Spleen (tissue), 11 donors: ENCODE measurements around the gene LIN37. TPM values are rescaled to one million over a fixed set of nuclear protein-coding genes. Genes with fewer than 3 reads are reported as not detected.

Experiments
- DNase-seq: peaks from one replicate; pipeline ENCODE4 v3.0.0-alpha.2; 2020
- H3K27ac ChIP-seq, 8 donors: fragments of 200-600 bp; sonication (generic) in 7 of 8; 1 replicate in 4 of 8; 2 replicates in 4 of 8; pipeline versions ENCODE4 v1.5.0 to v1.8.0; 2016 to 2021; ENCODE audit warnings: inconsistent platforms in 4 of 8, mild to moderate bottlenecking in 4 of 8, moderate library complexity in 1 of 8
- H3K27me3 ChIP-seq, 7 donors: fragments of 200-600 bp; sonication (generic) in 6 of 7; replicated peaks in 1 of 7; 1 replicate in 4 of 7; 2 replicates in 3 of 7; pipeline versions ENCODE4 v1.5.0 to v1.8.0; 2016 to 2021; ENCODE audit warnings: inconsistent platforms in 3 of 7, mild to moderate bottlenecking in 1 of 7
- H3K36me3 ChIP-seq, 6 donors: fragments of 200-600 bp; sonication (generic) in 5 of 6; 1 replicate in 4 of 6; 2 replicates in 2 of 6; pipeline versions ENCODE4 v1.5.0 to v1.8.0; 2016 to 2021; ENCODE audit warnings: inconsistent platforms in 2 of 6
- H3K4me1 ChIP-seq, 6 donors: fragments of 200-600 bp; sonication (generic) in 5 of 6; 1 replicate in 3 of 6; 2 replicates in 3 of 6; pipeline versions ENCODE4 v1.5.0 to v1.8.0; 2016 to 2021; ENCODE audit warnings: inconsistent platforms in 3 of 6
- H3K4me3 ChIP-seq, 8 donors: fragments of 200-600 bp; sonication (generic) in 7 of 8; 1 replicate in 4 of 8; 2 replicates in 4 of 8; pipeline versions ENCODE4 v1.5.0 to v1.8.0; 2016 to 2021; ENCODE audit warnings: inconsistent platforms in 4 of 8, mild to moderate bottlenecking in 4 of 8, moderate library complexity in 2 of 8
- H3K9me3 ChIP-seq, 8 donors: fragments of 200-600 bp; sonication (generic) in 7 of 8; 1 replicate in 4 of 8; 2 replicates in 4 of 8; pipeline versions ENCODE4 v1.5.0 to v1.8.0; 2016 to 2021; ENCODE audit warnings: inconsistent platforms in 4 of 8
- CTCF ChIP-seq, 11 experiments: fragments of 200-600 bp in 7 of 11; fragments of 450-650 bp in 4 of 11; sonication (generic) in 4 of 11; IDR thresholded peaks in 8 of 11; conservative IDR thresholded peaks in 3 of 11; 1 replicate in 7 of 11; 2 replicates in 4 of 11; pipeline versions ENCODE4 v1.4.0 to v1.8.0; 2016 to 2021; ENCODE audit warnings: antibody characterized with exemption in 11 of 11, inconsistent platforms in 4 of 11, mild to moderate bottlenecking in 1 of 11
- POLR2A ChIP-seq, 3 donors: fragments of 450-650 bp; IDR thresholded peaks; one replicate each; pipeline ENCODE4 v1.5.1; 2017; ENCODE audit warnings: antibody characterized with exemption in 3 of 3, mild to moderate bottlenecking in 1 of 3
- POLR2AphosphoS5 ChIP-seq, 3 donors: sonication (generic); formaldehyde crosslinking; IDR thresholded peaks; one replicate each; pipeline ENCODE4 v1.5.1; 2017; ENCODE audit warnings: antibody characterized with exemption in 3 of 3
- WGBS, 5 donors: extraction: QIAGEN DNeasy Blood & Tissue Kit in 3 of 5; methylation state at CpG; one replicate each; pipeline versions ENCODE4 v1.1.5 to v1.1.7; 2013 to 2018; 5-methylcytosine and 5-hydroxymethylcytosine counted together
- intact Hi-C: fragments of 100-400 bp; cut with DNase I; formaldehyde crosslinking; loops from one replicate; pipeline ENCODE4 v1.15.0; 2023; ENCODE audit warnings: low total_unique reads
- polyA plus RNA-seq, 3 donors: library from polyadenylated mRNA; stranded (reverse); fragments of 200-250 nt; gene quantifications; one replicate each; pipeline ENCODE4 v1.2.1, GENCODE V29; 2013
- total RNA-seq, 7 donors: library from RNA; depleted of rRNA in 3 of 7; stranded (reverse); fragments of >200 nt in 3 of 7; fragmentation: NEBNext Ultra II Directional in 4 of 7; extraction: Animal tissue kit (Norgen Biotek cat#: 25700) in 4 of 7; gene quantifications; one replicate each; pipeline versions ENCODE4 v1.1.0 to v1.2.1, GENCODE V29; 2016 to 2021
- donor health status: healthy with polysubstance abuse.
- donor health status: DM: no; HTN: no; CAD: no; lungs with moderate emphysema.
- donor health status: DM: no; HTN: no; CAD: no.
- donor health status: Bipolar disorder and iron deficiency.
- donor health status: healthy.
- donor health status: DM: no; HTN: no; CAD: no.
- donor health status: DM: yes; HTN: yes; CAD: no.

LIN37 gene
- total and polyA plus RNA-seq, 10 donors: 7.0 to 28.5 (median 14.2) TPM

DNA sequence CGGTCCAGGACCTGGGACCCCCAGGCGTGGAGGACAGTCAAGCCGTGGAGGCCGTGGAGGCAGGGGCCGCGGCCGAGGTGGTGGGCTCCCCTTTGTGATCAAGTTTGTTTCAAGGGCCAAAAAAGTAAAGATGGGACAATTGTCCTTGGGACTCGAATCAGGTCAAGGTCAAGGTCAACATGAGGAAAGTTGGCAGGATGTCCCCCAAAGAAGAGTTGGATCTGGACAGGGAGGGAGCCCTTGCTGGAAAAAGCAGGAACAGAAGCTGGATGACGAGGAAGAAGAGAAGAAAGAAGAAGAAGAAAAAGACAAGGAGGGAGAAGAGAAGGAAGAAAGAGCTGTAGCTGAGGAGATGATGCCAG is 28.2 kb upstream of the LIN37 start:
- H3K27ac ChIP-seq: peak overlapping the region in 1 of 8 donors; percentile 97
- no peak for DNase-seq
- H3K9me3 ChIP-seq: no peaks in the 10 kb centered on the region
- peak overlapping the region in 1 of 8 donors; percentile 87 for H3K4me3 ChIP-seq
- no peaks in the 10 kb centered on the region for H3K27me3 ChIP-seq
- H3K4me1 ChIP-seq: peaks cover 26 to 70% (median 36%) of the 10 kb centered on the region in 6 donors
- no peak for TF ChIP-seq CTCF (IDR thresholded peaks at IDR 0.05 in 8 of 11, conservative IDR thresholded peaks at IDR 0.05 in 3 of 11)
- no peak for TF ChIP-seq POLR2AphosphoS5 (IDR thresholded peaks at IDR 0.05)
- TF ChIP-seq POLR2A (IDR thresholded peaks at IDR 0.05): no peak
- intact Hi-C loops: no loop called here
- 86 to 92% (median 88%) methylated on average over 9 of the region's 9 CpGs for WGBS, 5 donors
- H3K36me3 ChIP-seq: peaks cover 0 to 58% (median 52%) of the 10 kb centered on the region in 6 donors

- no peak for DNase-seq
- H3K9me3 ChIP-seq: no peaks in the 10 kb centered on the region
- WGBS, 5 donors: 78 to 91% (median 86%) methylated on average over 15 to 17 of the region's 17 CpGs
- peaks cover 21 to 65% (median 31%) of the 10 kb centered on the region in 6 donors for H3K4me1 ChIP-seq
- intact Hi-C loops: no loop called here
- H3K27me3 ChIP-seq: no peaks in the 10 kb centered on the region
- peak in 1 of 3 donors; percentile 29 for TF ChIP-seq POLR2AphosphoS5 (IDR thresholded peaks at IDR 0.05)
- no peak for TF ChIP-seq CTCF (IDR thresholded peaks at IDR 0.05 in 8 of 11, conservative IDR thresholded peaks at IDR 0.05 in 3 of 11)
- TF ChIP-seq POLR2A (IDR thresholded peaks at IDR 0.05): no peak
- no peak overlapping the region for H3K4me3 ChIP-seq
- H3K36me3 ChIP-seq: peaks cover 0 to 63% (median 57%) of the 10 kb centered on the region in 6 donors
- no peak overlapping the region for H3K27ac ChIP-seq
These were observed 27.7 kb upstream of the LIN37 start for GRCh38 chr19:35720648-35721047.

DNA sequence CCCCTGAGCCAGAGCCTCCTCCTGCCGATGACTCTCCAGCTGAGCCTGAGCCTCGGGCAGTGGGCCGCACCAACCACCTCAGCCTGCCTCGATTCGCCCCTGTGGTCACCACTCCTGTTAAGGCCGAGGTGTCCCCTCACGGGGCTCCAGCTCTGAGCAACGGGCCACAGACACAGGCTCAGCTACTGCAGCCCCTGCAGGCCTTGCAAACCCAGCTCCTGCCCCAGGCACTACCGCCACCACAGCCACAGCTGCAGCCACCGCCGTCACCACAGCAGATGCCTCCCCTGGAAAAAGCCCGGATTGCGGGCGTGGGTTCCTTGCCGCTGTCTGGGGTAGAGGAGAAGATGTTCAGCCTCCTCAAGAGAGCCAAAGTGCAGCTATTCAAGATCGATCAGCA is 27.0 kb upstream of the LIN37 start:
- no peaks in the 10 kb centered on the region for H3K9me3 ChIP-seq
- 93 to 97% (median 95%) methylated on average over 14 to 16 of the region's 16 CpGs for WGBS, 5 donors
- intact Hi-C loops: no loop called here
- H3K4me1 ChIP-seq: peaks cover 14 to 58% (median 24%) of the 10 kb centered on the region in 6 donors
- no peak for TF ChIP-seq POLR2A (IDR thresholded peaks at IDR 0.05)
- peak in 1 of 3 donors; percentile 56 for TF ChIP-seq POLR2AphosphoS5 (IDR thresholded peaks at IDR 0.05)
- TF ChIP-seq CTCF (IDR thresholded peaks at IDR 0.05 in 8 of 11, conservative IDR thresholded peaks at IDR 0.05 in 3 of 11): no peak
- peaks cover 0 to 71% (median 64%) of the 10 kb centered on the region in 6 donors for H3K36me3 ChIP-seq
- H3K4me3 ChIP-seq: no peak overlapping the region
- no peaks in the 10 kb centered on the region for H3K27me3 ChIP-seq
- no peak for DNase-seq
- H3K27ac ChIP-seq: no peak overlapping the region

DNA sequence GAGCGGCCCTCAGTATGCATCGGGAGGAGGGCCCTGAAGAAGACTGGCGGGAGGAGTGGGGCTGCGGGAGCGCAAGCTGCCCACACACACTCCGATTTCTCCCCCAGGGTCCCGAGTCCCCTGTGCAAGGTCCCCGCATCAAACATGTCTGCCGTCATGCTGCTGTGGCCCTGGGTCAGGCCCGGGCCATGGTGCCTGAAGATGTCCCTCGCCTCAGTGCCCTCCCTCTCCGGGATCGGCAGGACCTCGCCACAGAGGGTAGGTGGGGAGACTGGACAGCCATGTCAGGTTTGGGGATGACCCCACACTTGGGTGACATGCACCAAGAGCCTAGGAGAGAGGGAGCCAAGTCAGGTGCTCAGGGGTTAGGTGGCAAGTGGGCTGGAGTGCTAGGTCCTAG is 25.9 kb upstream of the LIN37 start:
- 91 to 97% (median 95%) methylated on average over 11 to 14 of the region's 14 CpGs for WGBS, 5 donors
- Histone ChIP-seq H3K27me3 (no peaks in the 10 kb centered on the region), H3K4me3 (no peak overlapping the region), H3K27ac (no peak overlapping the region), H3K9me3 (no peaks in the 10 kb centered on the region), H3K4me1 (peaks cover 11 to 50% (median 22%) of the 10 kb centered on the region in 6 donors), H3K36me3 (peaks cover 0 to 82% (median 75%) of the 10 kb centered on the region in 6 donors)
- intact Hi-C loops: no loop called here
- DNase-seq: no peak
- TF ChIP-seq POLR2AphosphoS5 (IDR thresholded peaks at IDR 0.05) (peak in 1 of 3 donors; percentile 25), POLR2A (IDR thresholded peaks at IDR 0.05) (no peak)
